Stimulated activated naive CD4-positive, alpha-beta T cell (primary cell): ENCODE data around the gene PNPO.

Experiments
- DNase-seq, 6 experiments: peaks; one replicate each; lab custom pipeline; 2025; lab: John Stamatoyannopoulos, UW

PNPO gene

GRCh38 chr17:47949946-47950345 lies 8.6 kb downstream of the PNPO start:
- peak in 5 of 6 experiments; percentile 8 to 24 (median 13) for DNase-seq

GRCh38 chr17:47950448-47950847 lies 9.1 kb downstream of the PNPO start:
- DNase-seq = no peak

GRCh38 chr17:47952171-47953021 lies 11.0 kb downstream of the PNPO start:
- no peak for DNase-seq

GRCh38 chr17:47953909-47954308 lies 12.5 kb downstream of the PNPO start:
- no peak for DNase-seq

- no peak for DNase-seq
Observed at GRCh38 chr17:47955497-47956461, 14.4 kb downstream of the PNPO start.

- no peak for DNase-seq
Observed at GRCh38 chr17:47956791-47957590, 15.6 kb downstream of the PNPO start.

- no peak for DNase-seq
Observed at GRCh38 chr17:47957591-47958490, 16.5 kb downstream of the PNPO start, which contains the start of gene PRR15L. PRR15L (minus strand) TSS chr17:47957883; CDS start chr17:47953234, 4,649 bp downstream.

GRCh38 chr17:47959825-47960655 lies 18.7 kb downstream of the PNPO start:
- DNase-seq = no peak

- DNase-seq = no peak
Observed at GRCh38 chr17:47961406-47961805, 20.0 kb downstream of the PNPO start.

- no peak for DNase-seq
Observed at GRCh38 chr17:47962901-47963300, 21.5 kb downstream of the PNPO start.

GRCh38 chr17:47964856-47965255 lies 23.5 kb downstream of the PNPO start:
- no peak for DNase-seq

GRCh38 chr17:47966079-47966519 lies 24.7 kb downstream of the PNPO start:
- no peak for DNase-seq

- no peak for DNase-seq
Observed at GRCh38 chr17:47967607-47968252, 26.4 kb downstream of the PNPO start.

GRCh38 chr17:47968836-47969235 lies 27.5 kb downstream of the PNPO start:
- DNase-seq = no peak

GRCh38 chr17:47969930-47970724 lies 28.8 kb downstream of the PNPO start:
- no peak for DNase-seq

GRCh38 chr17:47970725-47971499 lies 29.5 kb downstream of the PNPO start, which contains the start of gene CDK5RAP3:
CDK5RAP3 (plus strand) TSS chr17:47971113; CDS start chr17:47971147, 34 bp downstream.
- peak; percentile 94 to 97 (median 96) for DNase-seq

GRCh38 chr17:47973541-47973940 lies 32.2 kb downstream of the PNPO start:
- DNase-seq = no peak
